Neural progenitor cell (in vitro differentiated cells): ENCODE measurements around the gene LPP. TPM values are rescaled to one million over a fixed set of nuclear protein-coding genes. Genes with fewer than 3 reads are reported as not detected.

Experiments used
- DNase-seq: peaks from one replicate; pipeline ENCODE4 v3.0.0-alpha.2; 2016; ENCODE audit warnings: low spot score
- H2AFZ ChIP-seq: fragments of 200-600 bp; sonication (generic); replicated peaks from 2 replicates; pipeline ENCODE4 v1.6.1; 2016; ENCODE audit warnings: antibody characterized with exemption
- H3F3A ChIP-seq: fragments of 200-600 bp; sonication (generic); 2 replicates; pipeline ENCODE4 v1.6.1; 2016; ENCODE audit warnings: antibody characterized with exemption, low read depth
- H3K27ac ChIP-seq: fragments of 200-600 bp; sonication (generic); 2 replicates; pipeline ENCODE4 v1.5.1; 2016; ENCODE audit warnings: mild to moderate bottlenecking
- H3K27me3 ChIP-seq: fragments of 200-600 bp; sonication (generic); 2 replicates; pipeline ENCODE4 v1.6.1; 2016; ENCODE audit warnings: mild to moderate bottlenecking, moderate library complexity
- H3K36me3 ChIP-seq: fragments of 200-600 bp; sonication (generic); 2 replicates; pipeline ENCODE4 v1.5.1; 2016
- H3K4me1 ChIP-seq: fragments of 200-600 bp; sonication (generic); 2 replicates; pipeline ENCODE4 v1.6.1; 2016; ENCODE audit warnings: mixed run types
- H3K4me2 ChIP-seq: fragments of 200-600 bp; sonication (generic); 2 replicates; pipeline ENCODE4 v1.6.1; 2016
- H3K4me3 ChIP-seq: fragments of 200-600 bp; sonication (generic); 2 replicates; pipeline ENCODE4 v1.5.1; 2016
- H3K79me2 ChIP-seq: fragments of 200-600 bp; sonication (generic); 2 replicates; pipeline ENCODE4 v1.6.1; 2016; ENCODE audit warnings: low read depth
- H3K9ac ChIP-seq: fragments of 200-600 bp; sonication (generic); 2 replicates; pipeline ENCODE4 v1.6.1; 2016
- H3K9me3 ChIP-seq: fragments of 200-600 bp; sonication (generic); 2 replicates; pipeline ENCODE4 v1.5.1; 2016; ENCODE audit warnings: low read depth
- H4K20me1 ChIP-seq: fragments of 200-600 bp; sonication (generic); 2 replicates; pipeline ENCODE4 v1.6.1; 2016; ENCODE audit warnings: low read depth
- H3K27ac Mint-ChIP-seq: 3 replicates; pipeline ENCODE4 v1.8.0; 2021; ENCODE audit warnings: mixed read lengths
- H3K27me3 Mint-ChIP-seq: 2 replicates; pipeline ENCODE4 v1.8.0; 2022; ENCODE audit warnings: low read depth, mild to moderate bottlenecking, inconsistent platforms, moderate library complexity, mixed read lengths; ENCODE audit not compliant: insufficient read depth
- H3K36me3 Mint-ChIP-seq: 3 replicates; pipeline ENCODE4 v1.8.0; 2021; ENCODE audit warnings: mixed read lengths
- H3K4me1 Mint-ChIP-seq: 3 replicates; pipeline ENCODE4 v1.8.0; 2021; ENCODE audit warnings: mixed read lengths
- H3K4me3 Mint-ChIP-seq: 3 replicates; pipeline ENCODE4 v1.8.0; 2021; ENCODE audit warnings: mild to moderate bottlenecking, moderate library complexity, mixed read lengths
- H3K9me3 Mint-ChIP-seq: 3 replicates; pipeline ENCODE4 v1.8.0; 2020; ENCODE audit warnings: mixed read lengths
- EZH2 ChIP-seq: fragments of 200-600 bp; sonication (generic); IDR thresholded peaks from 2 replicates; pipeline ENCODE4 v1.6.1; 2017; ENCODE audit warnings: antibody characterized with exemption, mild to moderate bottlenecking, moderate library complexity
- EZH2phosphoT487 ChIP-seq: fragments of 200-600 bp; sonication (generic); IDR thresholded peaks from 2 replicates; pipeline ENCODE4 v1.6.1; 2017; ENCODE audit warnings: antibody characterized with exemption
- total RNA-seq: library from RNA; depleted of rRNA; stranded (reverse); fragments of >200 nt; gene quantifications from 2 replicates; pipeline ENCODE4 v1.2.3, GENCODE V29; 2015; ENCODE audit warnings: low replicate concordance
- TF ChIP-seq, protein P1 (sequence below): fragments of 200-600 bp; sonication (generic); IDR thresholded peaks from 2 replicates; pipeline ENCODE4 v1.5.1; 2017; ENCODE audit warnings: antibody characterized with exemption, mild to moderate bottlenecking

The LPP gene
- total RNA-seq, 1 donor from 2014 or later, result 18.9 TPM

DNA sequence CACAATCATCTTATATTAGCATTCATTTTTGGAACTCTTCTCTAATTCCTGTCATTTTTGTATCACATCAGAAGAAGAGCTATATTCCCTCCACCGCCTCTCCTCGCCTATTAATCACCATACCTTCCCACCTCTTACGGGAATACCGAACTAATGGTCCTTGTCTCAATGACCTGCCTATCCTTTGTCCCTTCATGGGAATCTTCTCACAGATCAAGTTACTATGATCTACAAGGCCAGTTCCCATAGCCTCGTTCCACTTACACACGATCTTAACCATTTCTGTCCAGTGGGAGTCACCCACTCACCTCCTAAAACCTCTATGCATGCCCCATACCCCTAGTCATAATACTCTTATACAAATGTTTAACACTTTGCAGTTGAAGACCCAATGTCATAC is 675.2 kb downstream of the LPP start:
- Histone ChIP-seq H3K27me3 (no peaks in the 10 kb centered on the region), H3K9me3 (no peaks in the 10 kb centered on the region), H3K4me3 (no peak overlapping the region), H3K9ac (no peak overlapping the region), H3K4me1 (no peaks in the 10 kb centered on the region), H3F3A (no peaks in the 10 kb centered on the region), H3K4me2 (no peak overlapping the region), H3K36me3 (no peaks in the 10 kb centered on the region), H4K20me1 (no peaks in the 10 kb centered on the region), H2AFZ (no peak overlapping the region), H3K27ac (no peak overlapping the region), H3K79me2 (no peaks in the 10 kb centered on the region)
- no peak for DNase-seq
- no peak overlapping the region for H3K27ac Mint-ChIP-seq
- no peaks in the 10 kb centered on the region for H3K36me3 Mint-ChIP-seq
- H3K27me3 Mint-ChIP-seq, result no peaks in the 10 kb centered on the region
- no peaks in the 10 kb centered on the region for H3K9me3 Mint-ChIP-seq
- peaks cover 12% of the 10 kb centered on the region for H3K4me1 Mint-ChIP-seq
- TF ChIP-seq EZH2phosphoT487, result no peak
- no peak for TF ChIP-seq EZH2
- TF ChIP-seq, protein P1, sequence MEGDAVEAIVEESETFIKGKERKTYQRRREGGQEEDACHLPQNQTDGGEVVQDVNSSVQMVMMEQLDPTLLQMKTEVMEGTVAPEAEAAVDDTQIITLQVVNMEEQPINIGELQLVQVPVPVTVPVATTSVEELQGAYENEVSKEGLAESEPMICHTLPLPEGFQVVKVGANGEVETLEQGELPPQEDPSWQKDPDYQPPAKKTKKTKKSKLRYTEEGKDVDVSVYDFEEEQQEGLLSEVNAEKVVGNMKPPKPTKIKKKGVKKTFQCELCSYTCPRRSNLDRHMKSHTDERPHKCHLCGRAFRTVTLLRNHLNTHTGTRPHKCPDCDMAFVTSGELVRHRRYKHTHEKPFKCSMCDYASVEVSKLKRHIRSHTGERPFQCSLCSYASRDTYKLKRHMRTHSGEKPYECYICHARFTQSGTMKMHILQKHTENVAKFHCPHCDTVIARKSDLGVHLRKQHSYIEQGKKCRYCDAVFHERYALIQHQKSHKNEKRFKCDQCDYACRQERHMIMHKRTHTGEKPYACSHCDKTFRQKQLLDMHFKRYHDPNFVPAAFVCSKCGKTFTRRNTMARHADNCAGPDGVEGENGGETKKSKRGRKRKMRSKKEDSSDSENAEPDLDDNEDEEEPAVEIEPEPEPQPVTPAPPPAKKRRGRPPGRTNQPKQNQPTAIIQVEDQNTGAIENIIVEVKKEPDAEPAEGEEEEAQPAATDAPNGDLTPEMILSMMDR, result no peak
- H3K4me3 Mint-ChIP-seq, result no peak overlapping the region

DNA sequence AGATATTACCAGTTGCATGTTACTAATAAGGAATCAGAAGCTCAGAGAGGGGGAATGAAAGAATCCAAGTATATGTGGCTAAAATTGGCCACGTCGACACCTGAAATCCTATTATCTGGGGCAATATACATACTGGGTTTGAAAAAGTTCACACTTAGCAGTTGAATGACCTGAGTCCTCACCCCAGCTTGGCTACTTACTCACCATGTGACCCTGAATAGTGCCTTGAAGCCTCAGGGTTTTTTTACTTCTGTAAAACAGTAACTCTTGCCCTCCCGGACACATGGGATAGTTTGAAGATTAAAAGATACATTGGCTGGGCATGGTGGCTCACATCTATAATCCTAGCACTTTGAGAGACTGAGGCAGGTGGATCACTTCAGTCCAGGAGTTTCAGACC is 675.6 kb downstream of the LPP start:
- TF ChIP-seq EZH2phosphoT487, result no peak
- no peak for TF ChIP-seq EZH2
- TF ChIP-seq, protein P1, result no peak
- no peak overlapping the region for H3K4me3 ChIP-seq
- no peaks in the 10 kb centered on the region for H3K9me3 Mint-ChIP-seq
- no peaks in the 10 kb centered on the region for H3K27me3 ChIP-seq
- H2AFZ ChIP-seq, result no peak overlapping the region
- H3K4me1 Mint-ChIP-seq, result peaks cover 15% of the 10 kb centered on the region
- no peaks in the 10 kb centered on the region for H3K9me3 ChIP-seq
- no peaks in the 10 kb centered on the region for H3K36me3 Mint-ChIP-seq
- H3K79me2 ChIP-seq, result no peaks in the 10 kb centered on the region
- H3K4me2 ChIP-seq, result no peak overlapping the region
- no peaks in the 10 kb centered on the region for H3K36me3 ChIP-seq
- no peaks in the 10 kb centered on the region for H3F3A ChIP-seq
- DNase-seq, result no peak
- H3K4me1 ChIP-seq, result no peaks in the 10 kb centered on the region
- H3K27ac Mint-ChIP-seq, result no peak overlapping the region
- no peak overlapping the region for H3K27ac ChIP-seq
- no peak overlapping the region for H3K4me3 Mint-ChIP-seq
- no peak overlapping the region for H3K9ac ChIP-seq
- no peaks in the 10 kb centered on the region for H3K27me3 Mint-ChIP-seq
- no peaks in the 10 kb centered on the region for H4K20me1 ChIP-seq

DNA sequence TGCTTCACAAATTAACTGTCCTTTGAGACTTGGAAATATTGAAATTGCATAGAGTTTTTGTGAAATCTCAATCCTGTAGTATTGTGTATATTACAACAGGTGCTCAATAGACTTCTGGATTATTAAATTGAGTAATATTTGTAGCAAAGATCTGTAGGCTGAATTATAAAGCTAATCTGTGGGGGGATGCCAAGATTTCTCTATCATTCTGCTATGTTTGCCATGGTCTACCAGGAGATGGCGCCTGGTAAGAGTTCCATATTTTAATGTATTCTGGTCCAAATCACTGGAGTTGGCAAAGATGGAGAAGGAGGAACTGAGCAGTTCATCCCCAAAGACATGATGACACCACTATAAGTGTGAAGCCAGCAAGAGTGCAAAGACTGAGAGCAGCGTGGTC is 676.9 kb downstream of the LPP start:
- H3K9me3 ChIP-seq, result no peaks in the 10 kb centered on the region
- H3K9ac ChIP-seq, result no peak overlapping the region
- no peaks in the 10 kb centered on the region for H3K9me3 Mint-ChIP-seq
- no peaks in the 10 kb centered on the region for H3K79me2 ChIP-seq
- TF ChIP-seq EZH2, result no peak
- TF ChIP-seq EZH2phosphoT487, result no peak
- TF ChIP-seq, protein P1, result peak; percentile 45
- H4K20me1 ChIP-seq, result no peaks in the 10 kb centered on the region
- H3K4me3 ChIP-seq, result no peak overlapping the region
- no peaks in the 10 kb centered on the region for H3F3A ChIP-seq
- H3K4me1 Mint-ChIP-seq, result peaks cover 18% of the 10 kb centered on the region
- H2AFZ ChIP-seq, result no peak overlapping the region
- no peak overlapping the region for H3K4me3 Mint-ChIP-seq
- H3K27me3 ChIP-seq, result no peaks in the 10 kb centered on the region
- H3K4me1 ChIP-seq, result no peaks in the 10 kb centered on the region
- no peak overlapping the region for H3K27ac ChIP-seq
- no peaks in the 10 kb centered on the region for H3K27me3 Mint-ChIP-seq
- H3K4me2 ChIP-seq, result no peak overlapping the region
- H3K27ac Mint-ChIP-seq, result no peak overlapping the region
- no peak for DNase-seq
- no peaks in the 10 kb centered on the region for H3K36me3 ChIP-seq
- no peaks in the 10 kb centered on the region for H3K36me3 Mint-ChIP-seq

DNA sequence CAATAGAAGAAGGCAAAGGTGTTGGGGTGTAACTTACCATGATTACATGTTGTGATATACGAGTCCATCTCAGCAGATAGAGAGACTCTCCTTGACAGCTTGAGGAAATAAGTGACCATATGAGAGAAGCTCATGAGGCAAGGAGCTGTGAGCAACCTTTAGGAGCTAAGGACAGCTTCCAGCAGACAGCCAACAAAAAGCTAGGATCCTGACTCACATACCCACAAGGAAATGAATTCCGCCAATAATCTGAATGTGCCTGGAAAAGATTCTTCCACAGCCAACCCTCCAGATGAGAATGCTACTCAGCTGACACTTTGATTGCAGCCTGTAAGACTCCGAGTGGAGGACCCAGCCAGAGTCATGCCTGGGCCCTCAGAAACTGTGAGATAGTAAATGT is 678.2 kb downstream of the LPP start:
- Histone ChIP-seq H3K79me2 (no peaks in the 10 kb centered on the region), H3K36me3 (no peaks in the 10 kb centered on the region), H3K4me3 (no peak overlapping the region), H3K27ac (no peak overlapping the region), H4K20me1 (no peaks in the 10 kb centered on the region), H3K27me3 (no peaks in the 10 kb centered on the region), H3K9me3 (no peaks in the 10 kb centered on the region), H3K4me1 (no peaks in the 10 kb centered on the region), H3K4me2 (no peak overlapping the region), H3K9ac (no peak overlapping the region), H2AFZ (no peak overlapping the region), H3F3A (no peaks in the 10 kb centered on the region)
- Mint-ChIP-seq H3K36me3 (no peaks in the 10 kb centered on the region), H3K27ac (no peak overlapping the region), H3K9me3 (no peaks in the 10 kb centered on the region), H3K27me3 (no peaks in the 10 kb centered on the region), H3K4me3 (no peak overlapping the region), H3K4me1 (peaks cover 29% of the 10 kb centered on the region)
- DNase-seq, result no peak
- TF ChIP-seq EZH2 (no peak), EZH2phosphoT487 (no peak)
- TF ChIP-seq, protein P1, result no peak
